SK-N-SH (cell line): ENCODE data around the gene AKAP12. TPM values are rescaled to one million over a fixed set of nuclear protein-coding genes. Genes with fewer than 3 reads are reported as not detected.

Experiments
- CTCF ChIA-PET: fragments of 300-600, 350-600 bp; formaldehyde crosslinking; extraction: SDS; loops from one replicate; lab custom pipeline; 2021; lab: Yijun Ruan, JAX
- POLR2A ChIA-PET: fragments of 350-600 bp; sonication (Branson Sonifier 250); formaldehyde crosslinking; extraction: SDS; loops from one replicate; lab custom pipeline; 2020; ENCODE audit warnings: antibody characterized with exemption, inconsistent platforms; lab: Yijun Ruan, JAX
- DNase-seq: peaks from one replicate; pipeline ENCODE4 v3.0.0; 2012
- H2AFZ ChIP-seq: fragments of 200-600 bp; sonication (generic); 2 replicates; pipeline ENCODE4 v1.8.1; 2016; ENCODE audit warnings: antibody characterized with exemption, mild to moderate bottlenecking, low read depth
- H3F3A ChIP-seq: fragments of 200-600 bp; sonication (generic); replicated peaks from 2 replicates; pipeline ENCODE3; 2016; ENCODE audit warnings: antibody characterized with exemption, mild to moderate bottlenecking; ENCODE audit not compliant: insufficient read depth
- H3K27ac ChIP-seq, 2 experiments: fragments of 200-500 bp in 1 of 2; fragments of 200-600 bp in 1 of 2; sonication (Bioruptor generic) in 1 of 2; sonication (generic), shearing (Covaris generic) in 1 of 2; 2 replicates each; pipeline versions ENCODE4 v1.5.1 to v1.6.1; 2014 to 2016; ENCODE audit warnings: low read depth in 2 of 2, inconsistent platforms in 1 of 2, low read length in 1 of 2, mild to moderate bottlenecking in 1 of 2, mixed read lengths in 1 of 2
- H3K27me3 ChIP-seq: fragments of 200-600 bp; sonication (generic), shearing (Covaris generic); 2 replicates; pipeline ENCODE4 v1.6.1; 2016; ENCODE audit warnings: mixed run types; ENCODE audit not compliant: insufficient read depth
- H3K36me3 ChIP-seq, 2 experiments: fragments of 200-500 bp in 1 of 2; fragments of 200-600 bp in 1 of 2; sonication (Bioruptor generic) in 1 of 2; sonication (generic) in 1 of 2; replicated peaks in 1 of 2; 2 replicates each; pipeline versions ENCODE3 to v1.5.1; 2014 to 2016; ENCODE audit warnings: low read length in 1 of 2, mild to moderate bottlenecking in 1 of 2; ENCODE audit not compliant: insufficient read depth in 2 of 2, control insufficient read depth in 1 of 2
- H3K4me1 ChIP-seq, 2 experiments: fragments of 200-500 bp in 1 of 2; fragments of 200-600 bp in 1 of 2; sonication (Bioruptor generic) in 1 of 2; sonication (generic), shearing (Covaris generic) in 1 of 2; 2 replicates each; pipeline versions ENCODE4 v1.5.1 to v1.6.1; 2014 to 2016; ENCODE audit warnings: low read depth in 1 of 2, low read length in 1 of 2, mixed run types in 1 of 2; ENCODE audit not compliant: insufficient read depth in 2 of 2, control insufficient read depth in 1 of 2
- H3K4me2 ChIP-seq: fragments of 200-600 bp; sonication (generic), shearing (Covaris generic); 2 replicates; pipeline ENCODE4 v1.6.1; 2017; ENCODE audit warnings: mixed run types
- H3K4me3 ChIP-seq, 2 experiments: fragments of 200-500 bp in 1 of 2; fragments of 200-600 bp in 1 of 2; sonication (Bioruptor generic) in 1 of 2; sonication (generic), shearing (Covaris generic) in 1 of 2; 2 replicates each; pipeline versions ENCODE4 v1.5.1 to v1.8.1; 2014 to 2016; ENCODE audit warnings: low read depth in 2 of 2, inconsistent platforms in 1 of 2, low read length in 1 of 2, mild to moderate bottlenecking in 1 of 2, mixed read lengths in 1 of 2, moderate library complexity in 1 of 2
- H3K79me2 ChIP-seq: fragments of 200-600 bp; sonication (generic); 2 replicates; pipeline ENCODE4 v1.8.1; 2017; ENCODE audit warnings: mild to moderate bottlenecking; ENCODE audit not compliant: insufficient read depth
- H3K9ac ChIP-seq: fragments of 200-600 bp; sonication (generic); 2 replicates; pipeline ENCODE4 v1.6.1; 2017; ENCODE audit warnings: mixed run types
- H3K9me2 ChIP-seq: fragments of 200-600 bp; sonication (generic); 2 replicates; pipeline ENCODE4 v1.6.1; 2017; ENCODE audit warnings: mixed run types
- H3K9me3 ChIP-seq: fragments of 200-600 bp; sonication (generic); 2 replicates; pipeline ENCODE4 v1.6.1; 2017; ENCODE audit warnings: mixed run types, mild to moderate bottlenecking, moderate library complexity
- H4K20me1 ChIP-seq: fragments of 200-600 bp; sonication (generic); 2 replicates; pipeline ENCODE4 v1.6.1; 2017; ENCODE audit warnings: mild to moderate bottlenecking, mixed run types; ENCODE audit not compliant: insufficient read depth
- FOSL2 ChIP-seq: IDR thresholded peaks from 2 replicates; pipeline ENCODE4 v1.4.0; 2012; ENCODE audit warnings: low read depth, mild to moderate bottlenecking, moderate library complexity, borderline replicate concordance
- FOXJ3 ChIP-seq: sonication (generic); formaldehyde crosslinking; IDR thresholded peaks from 2 replicates; pipeline ENCODE4 v1.5.1; 2020; ENCODE audit warnings: mild to moderate bottlenecking, missing genetic modification reagents
- GATA2 ChIP-seq: sonication (generic); formaldehyde crosslinking; IDR thresholded peaks from 2 replicates; pipeline ENCODE4 v1.5.0; 2020; ENCODE audit warnings: mild to moderate bottlenecking, missing genetic modification reagents
- JUND ChIP-seq: IDR thresholded peaks from 2 replicates; pipeline ENCODE4 v1.4.0; 2012
- MEF2A ChIP-seq: IDR thresholded peaks from 2 replicates; pipeline ENCODE4 v1.4.0; 2012; ENCODE audit warnings: low read depth, borderline replicate concordance
- MXI1 ChIP-seq: IDR thresholded peaks from 2 replicates; pipeline ENCODE4 v1.6.1; 2012; ENCODE audit warnings: mild to moderate bottlenecking, low read depth, low read length, improper control_type of control experiment
- NRF1 ChIP-seq: IDR thresholded peaks from 2 replicates; pipeline ENCODE4 v1.6.1; 2012; ENCODE audit warnings: low read depth, mild to moderate bottlenecking, low read length
- RCOR1 ChIP-seq: fragments of 150-350 bp; IDR thresholded peaks from 2 replicates; pipeline ENCODE4 v1.6.1; 2017; ENCODE audit warnings: antibody characterized with exemption, low read length
- RFX5 ChIP-seq: IDR thresholded peaks from 2 replicates; pipeline ENCODE4 v1.6.1; 2012; ENCODE audit warnings: mild to moderate bottlenecking, improper control_type of control experiment, low read length
- SIN3A ChIP-seq: IDR thresholded peaks from 2 replicates; pipeline ENCODE4 v1.6.1; 2012; ENCODE audit warnings: low read depth, mild to moderate bottlenecking, low read length, moderate library complexity, borderline replicate concordance
- SMC3 ChIP-seq: IDR thresholded peaks from 2 replicates; pipeline ENCODE4 v1.6.1; 2012; ENCODE audit warnings: low read depth, low read length, improper control_type of control experiment
- TAF1 ChIP-seq: IDR thresholded peaks from 2 replicates; pipeline ENCODE4 v1.6.1; 2012; ENCODE audit warnings: low read depth, mild to moderate bottlenecking, low read length, moderate library complexity, borderline replicate concordance
- WGBS: methylation state at CpG from one replicate; pipeline ENCODE4 v1.1.6; 2017; ENCODE audit warnings: low lambda C conversion rate; 5-methylcytosine and 5-hydroxymethylcytosine counted together
- polyA plus RNA-seq, 3 experiments: library from polyadenylated mRNA; depleted of rRNA; stranded (reverse); fragments of >200 nt; gene quantifications; 2 replicates each; pipeline ENCODE4 v1.2.3, GENCODE V29; 2012
- TF ChIP-seq, protein P1 (sequence below): IDR thresholded peaks from 2 replicates; pipeline ENCODE4 v1.4.0; 2012; ENCODE audit warnings: low read depth, borderline replicate concordance
- TF ChIP-seq, protein P2 (sequence below): IDR thresholded peaks from 2 replicates; pipeline ENCODE4 v1.4.0; 2012; ENCODE audit warnings: low read depth, borderline replicate concordance
- TF ChIP-seq, protein P3 (sequence below): fragments of 150-350 bp; IDR thresholded peaks from 2 replicates; pipeline ENCODE4 v1.6.1; 2016; ENCODE audit warnings: mild to moderate bottlenecking, low read depth, low read length
- TF ChIP-seq, protein P4 (sequence below): IDR thresholded peaks from 2 replicates; pipeline ENCODE4 v1.6.1; 2012; ENCODE audit warnings: mild to moderate bottlenecking, low read depth, low read length, moderate library complexity
- TF ChIP-seq, protein P5 (sequence below): fragments of 150-350 bp; IDR thresholded peaks from 2 replicates; pipeline ENCODE4 v1.6.1; 2017; ENCODE audit warnings: antibody characterized with exemption, low read length, low read depth, borderline replicate concordance

AKAP12 gene
- polyA plus RNA-seq, 1 of the 3 experiments (the other 2 are of a cell fraction), result 46.5 TPM

DNA sequence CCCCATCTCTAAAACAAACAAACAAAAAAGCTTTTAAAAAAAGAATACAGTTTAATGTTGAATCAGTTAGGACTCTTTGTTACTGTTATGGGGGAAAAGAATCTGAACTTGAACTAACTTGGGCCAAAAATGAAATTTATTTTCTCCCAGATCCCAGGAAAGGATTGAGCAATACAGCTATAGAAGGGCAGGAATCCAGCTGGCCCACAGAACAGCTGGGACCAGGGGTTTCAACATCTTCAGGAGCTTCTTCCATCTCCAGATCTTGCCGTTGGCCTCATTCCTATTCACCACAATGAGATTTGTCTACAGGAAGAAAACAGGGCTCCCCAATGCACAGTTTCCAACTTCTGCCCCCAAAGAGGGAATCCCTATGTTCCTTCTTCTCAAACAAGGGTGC lies 43.2 kb upstream of the AKAP12 start:
- no peaks in the 10 kb centered on the region for H3K79me2 ChIP-seq
- ChIA-PET CTCF (interaction anchor here (1.0 kb wide), 1 partner anchor 14 kb away, joined by 3 read pairs; no protein-coding TSS in a partner anchor), POLR2A (interaction anchor here (0.8 kb wide), 1 partner anchor 9 kb away, joined by 4 read pairs; no protein-coding TSS in a partner anchor)
- no peak overlapping the region for H3K27ac ChIP-seq
- H4K20me1 ChIP-seq, result no peaks in the 10 kb centered on the region
- no peak overlapping the region for H2AFZ ChIP-seq
- no peaks in the 10 kb centered on the region for H3F3A ChIP-seq
- no peaks in the 10 kb centered on the region for H3K36me3 ChIP-seq
- TF ChIP-seq, protein P1, sequence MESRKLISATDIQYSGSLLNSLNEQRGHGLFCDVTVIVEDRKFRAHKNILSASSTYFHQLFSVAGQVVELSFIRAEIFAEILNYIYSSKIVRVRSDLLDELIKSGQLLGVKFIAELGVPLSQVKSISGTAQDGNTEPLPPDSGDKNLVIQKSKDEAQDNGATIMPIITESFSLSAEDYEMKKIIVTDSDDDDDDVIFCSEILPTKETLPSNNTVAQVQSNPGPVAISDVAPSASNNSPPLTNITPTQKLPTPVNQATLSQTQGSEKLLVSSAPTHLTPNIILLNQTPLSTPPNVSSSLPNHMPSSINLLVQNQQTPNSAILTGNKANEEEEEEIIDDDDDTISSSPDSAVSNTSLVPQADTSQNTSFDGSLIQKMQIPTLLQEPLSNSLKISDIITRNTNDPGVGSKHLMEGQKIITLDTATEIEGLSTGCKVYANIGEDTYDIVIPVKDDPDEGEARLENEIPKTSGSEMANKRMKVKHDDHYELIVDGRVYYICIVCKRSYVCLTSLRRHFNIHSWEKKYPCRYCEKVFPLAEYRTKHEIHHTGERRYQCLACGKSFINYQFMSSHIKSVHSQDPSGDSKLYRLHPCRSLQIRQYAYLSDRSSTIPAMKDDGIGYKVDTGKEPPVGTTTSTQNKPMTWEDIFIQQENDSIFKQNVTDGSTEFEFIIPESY, result no peak
- TF ChIP-seq, protein P2, sequence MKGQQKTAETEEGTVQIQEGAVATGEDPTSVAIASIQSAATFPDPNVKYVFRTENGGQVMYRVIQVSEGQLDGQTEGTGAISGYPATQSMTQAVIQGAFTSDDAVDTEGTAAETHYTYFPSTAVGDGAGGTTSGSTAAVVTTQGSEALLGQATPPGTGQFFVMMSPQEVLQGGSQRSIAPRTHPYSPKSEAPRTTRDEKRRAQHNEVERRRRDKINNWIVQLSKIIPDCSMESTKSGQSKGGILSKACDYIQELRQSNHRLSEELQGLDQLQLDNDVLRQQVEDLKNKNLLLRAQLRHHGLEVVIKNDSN, result no peak
- TF ChIP-seq FOSL2, result no peak
- TF ChIP-seq, protein P3, sequence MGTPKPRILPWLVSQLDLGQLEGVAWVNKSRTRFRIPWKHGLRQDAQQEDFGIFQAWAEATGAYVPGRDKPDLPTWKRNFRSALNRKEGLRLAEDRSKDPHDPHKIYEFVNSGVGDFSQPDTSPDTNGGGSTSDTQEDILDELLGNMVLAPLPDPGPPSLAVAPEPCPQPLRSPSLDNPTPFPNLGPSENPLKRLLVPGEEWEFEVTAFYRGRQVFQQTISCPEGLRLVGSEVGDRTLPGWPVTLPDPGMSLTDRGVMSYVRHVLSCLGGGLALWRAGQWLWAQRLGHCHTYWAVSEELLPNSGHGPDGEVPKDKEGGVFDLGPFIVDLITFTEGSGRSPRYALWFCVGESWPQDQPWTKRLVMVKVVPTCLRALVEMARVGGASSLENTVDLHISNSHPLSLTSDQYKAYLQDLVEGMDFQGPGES, result no peak
- TF ChIP-seq MXI1, result no peak
- no peak for TF ChIP-seq JUND
- no peak for TF ChIP-seq GATA2 (CRISPR knock-in tag)
- TF ChIP-seq, protein P4, sequence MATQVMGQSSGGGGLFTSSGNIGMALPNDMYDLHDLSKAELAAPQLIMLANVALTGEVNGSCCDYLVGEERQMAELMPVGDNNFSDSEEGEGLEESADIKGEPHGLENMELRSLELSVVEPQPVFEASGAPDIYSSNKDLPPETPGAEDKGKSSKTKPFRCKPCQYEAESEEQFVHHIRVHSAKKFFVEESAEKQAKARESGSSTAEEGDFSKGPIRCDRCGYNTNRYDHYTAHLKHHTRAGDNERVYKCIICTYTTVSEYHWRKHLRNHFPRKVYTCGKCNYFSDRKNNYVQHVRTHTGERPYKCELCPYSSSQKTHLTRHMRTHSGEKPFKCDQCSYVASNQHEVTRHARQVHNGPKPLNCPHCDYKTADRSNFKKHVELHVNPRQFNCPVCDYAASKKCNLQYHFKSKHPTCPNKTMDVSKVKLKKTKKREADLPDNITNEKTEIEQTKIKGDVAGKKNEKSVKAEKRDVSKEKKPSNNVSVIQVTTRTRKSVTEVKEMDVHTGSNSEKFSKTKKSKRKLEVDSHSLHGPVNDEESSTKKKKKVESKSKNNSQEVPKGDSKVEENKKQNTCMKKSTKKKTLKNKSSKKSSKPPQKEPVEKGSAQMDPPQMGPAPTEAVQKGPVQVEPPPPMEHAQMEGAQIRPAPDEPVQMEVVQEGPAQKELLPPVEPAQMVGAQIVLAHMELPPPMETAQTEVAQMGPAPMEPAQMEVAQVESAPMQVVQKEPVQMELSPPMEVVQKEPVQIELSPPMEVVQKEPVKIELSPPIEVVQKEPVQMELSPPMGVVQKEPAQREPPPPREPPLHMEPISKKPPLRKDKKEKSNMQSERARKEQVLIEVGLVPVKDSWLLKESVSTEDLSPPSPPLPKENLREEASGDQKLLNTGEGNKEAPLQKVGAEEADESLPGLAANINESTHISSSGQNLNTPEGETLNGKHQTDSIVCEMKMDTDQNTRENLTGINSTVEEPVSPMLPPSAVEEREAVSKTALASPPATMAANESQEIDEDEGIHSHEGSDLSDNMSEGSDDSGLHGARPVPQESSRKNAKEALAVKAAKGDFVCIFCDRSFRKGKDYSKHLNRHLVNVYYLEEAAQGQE, result no peak
- TF ChIP-seq, protein P5, sequence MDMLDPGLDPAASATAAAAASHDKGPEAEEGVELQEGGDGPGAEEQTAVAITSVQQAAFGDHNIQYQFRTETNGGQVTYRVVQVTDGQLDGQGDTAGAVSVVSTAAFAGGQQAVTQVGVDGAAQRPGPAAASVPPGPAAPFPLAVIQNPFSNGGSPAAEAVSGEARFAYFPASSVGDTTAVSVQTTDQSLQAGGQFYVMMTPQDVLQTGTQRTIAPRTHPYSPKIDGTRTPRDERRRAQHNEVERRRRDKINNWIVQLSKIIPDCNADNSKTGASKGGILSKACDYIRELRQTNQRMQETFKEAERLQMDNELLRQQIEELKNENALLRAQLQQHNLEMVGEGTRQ, result no peak
- TF ChIP-seq MEF2A, result no peak
- TF ChIP-seq TAF1, result no peak
- TF ChIP-seq RCOR1, result no peak
- TF ChIP-seq NRF1, result no peak
- no peak for TF ChIP-seq SMC3
- TF ChIP-seq SIN3A, result no peak
- TF ChIP-seq RFX5, result no peak
- no peak for TF ChIP-seq FOXJ3 (CRISPR knock-in tag)
- no peak overlapping the region for H3K9ac ChIP-seq
- WGBS, result 88% methylated on average over 1 of the region's 1 CpG
- H3K9me3 ChIP-seq, result no peaks in the 10 kb centered on the region
- H3K4me1 ChIP-seq, result no peaks in the 10 kb centered on the region
- no peak overlapping the region for H3K4me2 ChIP-seq
- no peak for DNase-seq
- no peaks in the 10 kb centered on the region for H3K9me2 ChIP-seq
- H3K4me3 ChIP-seq, result no peak overlapping the region
- H3K27me3 ChIP-seq, result no peaks in the 10 kb centered on the region
